Thyroid gland (tissue), 4 donors: ENCODE measurements around the gene AOAH. TPM values are rescaled to one million over a fixed set of nuclear protein-coding genes. Genes with fewer than 3 reads are reported as not detected.

Experiments
- DNase-seq, 2 donors: peaks; one replicate each; pipeline ENCODE4 v3.0.0-alpha.2; 2019
- H3K27ac ChIP-seq, 3 donors: fragments of 200-600 bp; sonication (generic); 1 replicate in 2 of 3; 2 replicates in 1 of 3; pipeline ENCODE4 v1.5.1; 2016 to 2019; ENCODE audit warnings: mild to moderate bottlenecking in 1 of 3, moderate library complexity in 1 of 3
- H3K27me3 ChIP-seq: fragments of 200-600 bp; sonication (generic); one replicate; pipeline ENCODE4 v1.5.1; 2019
- H3K36me3 ChIP-seq, 2 donors: fragments of 200-600 bp; sonication (generic); one replicate each; pipeline ENCODE4 v1.5.1; 2016 to 2019
- H3K4me1 ChIP-seq, 2 donors: fragments of 200-600 bp; sonication (generic); one replicate each; pipeline ENCODE4 v1.5.1; 2017 to 2019
- H3K4me3 ChIP-seq, 3 donors: fragments of 200-600 bp; sonication (generic); replicated peaks in 1 of 3; 1 replicate in 2 of 3; 2 replicates in 1 of 3; pipeline ENCODE4 v1.5.1; 2016; ENCODE audit warnings: mild to moderate bottlenecking in 1 of 3
- H3K9me3 ChIP-seq: fragments of 200-600 bp; sonication (generic); one replicate; pipeline ENCODE4 v1.5.1; 2017
- CTCF ChIP-seq, 6 experiments: fragments of 200-600 bp in 3 of 6; fragments of 450-650 bp in 3 of 6; sonication (generic) in 3 of 6; IDR thresholded peaks; one replicate each; pipeline ENCODE4 v1.5.1; 2016 to 2019; ENCODE audit warnings: antibody characterized with exemption in 6 of 6, mild to moderate bottlenecking in 2 of 6, inconsistent platforms in 1 of 6, moderate library complexity in 1 of 6
- POLR2A ChIP-seq, 2 donors: fragments of 450-650 bp; IDR thresholded peaks; one replicate each; pipeline ENCODE4 v1.6.1; 2017; ENCODE audit warnings: antibody characterized with exemption in 2 of 2, mild to moderate bottlenecking in 2 of 2, moderate library complexity in 1 of 2
- whole genome bisulfite sequencing, 2 donors: methylation state at CpG; one replicate each; pipeline ENCODE4 v1.1.5; 2017; 5-methylcytosine and 5-hydroxymethylcytosine counted together
- intact Hi-C: fragments of 100-400 bp; cut with DNase I; formaldehyde crosslinking; loops from one replicate; pipeline ENCODE4 v1.15.1; 2023
- total RNA-seq, 4 donors: library from RNA; depleted of rRNA; stranded (reverse); fragments of >200 nt; gene quantifications; one replicate each; pipeline ENCODE4 v1.2.3, GENCODE V29; 2016

AOAH gene
- total RNA-seq, 4 donors from 2014 or later = 7.4 to 26.7 (median 12.4) TPM

GRCh38 chr7:36600869-36601530, 123.3 kb downstream of the AOAH start:
- TF ChIP-seq CTCF (IDR thresholded peaks at IDR 0.05) (no peak), POLR2A (IDR thresholded peaks at IDR 0.05) (no peak)
- intact Hi-C loops = no loop called here
- 84 to 88% methylated on average over 5 of the region's 5 CpGs for WGBS, 2 donors
- DNase-seq = no peak
- Histone ChIP-seq H3K27ac (no peak overlapping the region), H3K4me1 (peaks cover 0 to 8% of the 10 kb centered on the region in 2 donors), H3K36me3 (no peaks in the 10 kb centered on the region), H3K4me3 (no peak overlapping the region), H3K9me3 (no peaks in the 10 kb centered on the region), H3K27me3 (no peaks in the 10 kb centered on the region)

GRCh38 chr7:36600314-36600682, 124.0 kb downstream of the AOAH start:
- Histone ChIP-seq H3K4me1 (peaks cover 0 to 8% of the 10 kb centered on the region in 2 donors), H3K36me3 (no peaks in the 10 kb centered on the region), H3K27ac (no peak overlapping the region), H3K4me3 (no peak overlapping the region), H3K9me3 (no peaks in the 10 kb centered on the region), H3K27me3 (no peaks in the 10 kb centered on the region)
- intact Hi-C loops = no loop called here
- no peak for TF ChIP-seq POLR2A (IDR thresholded peaks at IDR 0.05)
- TF ChIP-seq CTCF (IDR thresholded peaks at IDR 0.05) = no peak
- DNase-seq = peak in 1 of 2 donors; percentile 24
- WGBS, 2 donors = 58 to 82% methylated on average over 6 of the region's 6 CpGs

DNA sequence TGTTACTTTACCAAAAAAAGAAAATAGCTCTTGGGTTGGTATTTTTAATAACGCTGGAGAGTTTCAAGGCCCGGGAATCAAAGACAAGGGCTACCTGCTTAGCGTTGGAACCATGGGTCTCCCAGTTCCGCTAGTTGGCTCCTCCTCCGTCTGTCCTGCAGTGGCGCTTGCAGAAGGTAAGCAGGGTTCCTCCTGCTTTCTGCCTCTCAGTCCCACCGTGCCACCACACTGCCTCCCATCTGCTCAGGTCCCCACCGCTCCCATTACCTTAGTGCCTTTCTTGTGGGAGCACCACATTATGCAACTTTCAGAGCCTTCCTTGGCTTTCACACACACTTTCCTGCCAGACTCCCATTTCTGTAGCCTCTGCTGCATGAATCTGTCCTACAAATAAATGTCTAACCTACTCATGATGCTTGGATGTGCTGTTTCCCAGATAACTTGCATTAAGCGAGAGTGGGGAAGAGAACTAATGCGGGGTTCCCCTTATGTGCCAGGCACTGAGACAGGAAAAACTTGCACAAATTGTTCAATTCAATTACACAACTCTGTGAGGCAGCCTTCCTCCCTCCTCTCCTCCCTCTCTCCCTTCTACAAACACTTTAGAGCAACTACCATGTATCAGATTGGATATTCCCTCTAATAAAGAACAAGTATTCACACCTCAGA, 124.5 kb downstream of the AOAH start:
- Histone ChIP-seq H3K4me1 (peaks cover 0 to 8% of the 10 kb centered on the region in 2 donors), H3K9me3 (no peaks in the 10 kb centered on the region), H3K27me3 (no peaks in the 10 kb centered on the region), H3K27ac (no peak overlapping the region), H3K4me3 (no peak overlapping the region), H3K36me3 (no peaks in the 10 kb centered on the region)
- TF ChIP-seq POLR2A (IDR thresholded peaks at IDR 0.05) (no peak), CTCF (IDR thresholded peaks at IDR 0.05) (no peak)
- DNase-seq = no peak
- intact Hi-C loops = no loop called here
- 86 to 87% methylated on average over 10 of the region's 10 CpGs for WGBS, 2 donors

DNA sequence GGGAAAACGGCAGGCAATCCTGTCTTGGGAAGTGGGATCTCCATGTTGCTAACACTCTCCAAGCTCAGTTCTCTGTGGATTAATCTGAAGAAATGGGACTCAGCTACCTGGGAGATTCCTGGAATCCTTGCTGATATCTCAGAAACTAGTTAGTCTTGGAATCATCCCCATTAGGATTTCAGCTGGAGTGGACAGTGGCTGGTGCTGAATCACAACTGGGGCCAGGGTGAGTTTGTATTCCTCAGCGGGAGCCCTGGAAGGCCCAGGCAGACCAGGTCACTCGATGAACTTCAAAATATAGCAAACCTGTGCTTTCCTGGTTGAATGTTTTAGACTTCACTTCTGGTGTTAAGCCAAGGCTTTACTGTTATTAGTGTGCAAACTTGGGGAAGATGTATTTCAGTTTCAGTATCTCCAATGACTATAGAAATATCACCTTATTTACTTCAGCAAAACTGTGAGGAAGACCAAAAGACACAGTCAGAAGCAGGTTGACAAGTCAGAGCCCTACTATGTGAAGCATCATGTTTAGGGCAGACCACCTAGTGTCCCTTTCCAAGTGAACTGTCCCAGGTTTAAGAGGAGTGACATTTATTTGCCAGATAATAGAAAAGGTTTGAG, 126.1 kb downstream of the AOAH start:
- no peak for DNase-seq
- 82 to 87% methylated on average over 3 of the region's 3 CpGs for WGBS, 2 donors
- H3K36me3 ChIP-seq = no peaks in the 10 kb centered on the region
- no peak for TF ChIP-seq CTCF (IDR thresholded peaks at IDR 0.05)
- no peak for TF ChIP-seq POLR2A (IDR thresholded peaks at IDR 0.05)
- intact Hi-C loops = no loop called here
- H3K27me3 ChIP-seq = no peaks in the 10 kb centered on the region
- H3K9me3 ChIP-seq = no peaks in the 10 kb centered on the region
- H3K4me1 ChIP-seq = peaks cover 0 to 8% of the 10 kb centered on the region in 2 donors
- no peak overlapping the region for H3K27ac ChIP-seq
- H3K4me3 ChIP-seq = no peak overlapping the region
